ENCODE results near the gene NKX3-2.

DNA sequence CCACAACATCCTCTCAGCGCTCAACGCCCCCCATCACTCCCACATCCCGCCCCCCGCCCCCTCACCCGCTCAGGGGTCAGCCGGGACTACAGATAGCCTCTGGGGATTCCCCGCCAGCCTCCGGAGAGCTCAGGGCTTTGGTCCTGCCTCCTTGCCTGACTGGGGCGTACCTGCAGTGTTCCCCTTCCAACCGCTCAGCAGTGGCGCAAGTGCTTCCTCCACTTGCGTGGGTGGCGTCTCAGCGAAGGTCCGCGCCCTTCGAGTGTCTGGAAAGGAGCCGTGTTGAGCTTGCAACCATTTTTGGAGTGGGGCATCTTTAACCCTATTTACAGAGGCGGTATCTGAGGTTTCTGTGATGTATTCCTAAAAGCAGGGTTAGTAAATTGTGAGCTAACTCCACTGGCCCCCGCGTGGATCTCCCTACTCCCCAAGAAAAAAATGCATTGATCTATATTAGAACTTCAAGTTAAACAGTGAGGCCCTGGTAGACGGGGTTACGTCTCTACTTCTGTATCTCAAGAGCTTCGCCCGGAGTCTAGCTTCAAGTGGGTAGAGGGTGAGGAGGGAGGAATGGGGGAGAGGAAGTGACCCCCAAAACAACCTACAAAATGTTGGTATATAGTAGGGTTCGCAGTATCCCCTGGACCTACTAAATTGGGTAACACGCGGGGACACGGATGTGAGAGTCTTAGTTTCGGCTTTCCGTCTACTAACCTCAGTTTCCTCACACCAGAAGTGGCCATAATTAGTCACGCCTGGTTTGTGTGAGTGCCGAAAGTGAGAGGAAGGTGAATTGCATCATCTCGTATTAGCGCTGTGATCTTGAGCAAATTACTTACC lies 16.1 kb downstream of the NKX3-2 start:
- TF ChIP-seq, protein P1, sequence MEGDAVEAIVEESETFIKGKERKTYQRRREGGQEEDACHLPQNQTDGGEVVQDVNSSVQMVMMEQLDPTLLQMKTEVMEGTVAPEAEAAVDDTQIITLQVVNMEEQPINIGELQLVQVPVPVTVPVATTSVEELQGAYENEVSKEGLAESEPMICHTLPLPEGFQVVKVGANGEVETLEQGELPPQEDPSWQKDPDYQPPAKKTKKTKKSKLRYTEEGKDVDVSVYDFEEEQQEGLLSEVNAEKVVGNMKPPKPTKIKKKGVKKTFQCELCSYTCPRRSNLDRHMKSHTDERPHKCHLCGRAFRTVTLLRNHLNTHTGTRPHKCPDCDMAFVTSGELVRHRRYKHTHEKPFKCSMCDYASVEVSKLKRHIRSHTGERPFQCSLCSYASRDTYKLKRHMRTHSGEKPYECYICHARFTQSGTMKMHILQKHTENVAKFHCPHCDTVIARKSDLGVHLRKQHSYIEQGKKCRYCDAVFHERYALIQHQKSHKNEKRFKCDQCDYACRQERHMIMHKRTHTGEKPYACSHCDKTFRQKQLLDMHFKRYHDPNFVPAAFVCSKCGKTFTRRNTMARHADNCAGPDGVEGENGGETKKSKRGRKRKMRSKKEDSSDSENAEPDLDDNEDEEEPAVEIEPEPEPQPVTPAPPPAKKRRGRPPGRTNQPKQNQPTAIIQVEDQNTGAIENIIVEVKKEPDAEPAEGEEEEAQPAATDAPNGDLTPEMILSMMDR (conservative IDR thresholded peaks at IDR 0.05), result no peak
- TF ChIP-seq EZH2 (IDR thresholded peaks at IDR 0.05; ENCODE audit: low read depth), result no peak

Measured in PC-9 (cell line).